PC-3 (cell line): ENCODE measurements around the gene SLC27A5. TPM values are rescaled to one million over a fixed set of nuclear protein-coding genes. Genes with fewer than 3 reads are reported as not detected.

Experiments
- ATAC-seq: fragments of 200-7000 bp; cut with Tn5 transposase; 2 replicates; pipeline ENCODE4 v1.9.1; 2020; ENCODE audit warnings: mild to moderate bottlenecking, moderate library complexity
- BruUV-seq: library from RNA; stranded (reverse); fragments of 400-500 nt; replicated peaks from 2 replicates; lab custom pipeline; 2021; lab: Mats Ljungman, UMichigan
- CTCF ChIA-PET: fragments of 300-600 bp; sonication (Branson Sonifier 250); formaldehyde crosslinking; loops from one replicate; lab custom pipeline; 2022; ENCODE audit warnings: antibody characterized with exemption; lab: Charles Lee
- POLR2A ChIA-PET: fragments of 300-600 bp; sonication (Branson Sonifier 250); formaldehyde crosslinking; loops from one replicate; lab custom pipeline; 2022; ENCODE audit warnings: antibody characterized with exemption; ENCODE audit not compliant: unreplicated experiment; lab: Charles Lee
- DNase-seq: peaks from one replicate; pipeline ENCODE4 v3.0.0-alpha.2; 2015
- H2AFZ ChIP-seq: fragments of 300-600 bp; sonication (generic); 2 replicates; pipeline ENCODE4 v1.6.0; 2016; ENCODE audit warnings: antibody characterized with exemption, low read length
- H3F3A ChIP-seq: fragments of 300-600 bp; sonication (generic); one replicate; pipeline ENCODE4 v1.6.0; 2017; ENCODE audit warnings: antibody characterized with exemption, low read length, control low read depth, mild to moderate bottlenecking; ENCODE audit not compliant: unreplicated experiment
- H3K27ac ChIP-seq: fragments of 300-600 bp; sonication (generic); 2 replicates; pipeline ENCODE4 v1.5.1; 2016; ENCODE audit warnings: mild to moderate bottlenecking, low read length
- H3K27me3 ChIP-seq: fragments of 300-600 bp; sonication (generic); 2 replicates; pipeline ENCODE4 v1.6.1; 2016; ENCODE audit warnings: low read length, mixed read lengths
- H3K36me3 ChIP-seq: fragments of 300-600 bp; sonication (generic); 2 replicates; pipeline ENCODE4 v1.6.1; 2016; ENCODE audit warnings: low read depth, mixed run types, low read length, mixed read lengths
- H3K4me1 ChIP-seq: fragments of 300-600 bp; sonication (generic); 2 replicates; pipeline ENCODE4 v1.5.1; 2016; ENCODE audit warnings: low read length; ENCODE audit not compliant: insufficient read depth
- H3K4me2 ChIP-seq: fragments of 300-600 bp; sonication (generic); 2 replicates; pipeline ENCODE4 v1.6.0; 2016; ENCODE audit warnings: low read length
- H3K4me3 ChIP-seq: fragments of 300-600 bp; sonication (generic); 2 replicates; pipeline ENCODE4 v1.5.1; 2016; ENCODE audit warnings: mild to moderate bottlenecking, low read length, mixed read lengths
- H3K79me2 ChIP-seq: fragments of 300-600 bp; sonication (generic); 2 replicates; pipeline ENCODE4 v1.6.1; 2017; ENCODE audit warnings: low read length, mixed read lengths
- H3K9ac ChIP-seq: fragments of 300-600 bp; sonication (generic); 2 replicates; pipeline ENCODE4 v1.6.0; 2016; ENCODE audit warnings: mild to moderate bottlenecking, low read length
- H3K9me2 ChIP-seq: fragments of 300-600 bp; sonication (generic); replicated peaks from 2 replicates; pipeline ENCODE4 v1.6.1; 2016; ENCODE audit warnings: mixed run types, low read length, mixed read lengths
- H3K9me3 ChIP-seq: fragments of 300-600 bp; sonication (generic); 2 replicates; pipeline ENCODE4 v1.6.1; 2016; ENCODE audit warnings: low read length, mixed read lengths
- H4K20me1 ChIP-seq: fragments of 300-600 bp; sonication (generic); 2 replicates; pipeline ENCODE4 v1.6.1; 2016; ENCODE audit warnings: low read length, mixed read lengths
- EZH2 ChIP-seq: fragments of 300-600 bp; sonication (generic); IDR thresholded peaks from one replicate; pipeline ENCODE4 v1.6.1; 2017; ENCODE audit warnings: antibody characterized with exemption, mild to moderate bottlenecking, low read length; ENCODE audit not compliant: unreplicated experiment
- EZH2phosphoT487 ChIP-seq: fragments of 300-600 bp; sonication (generic); IDR thresholded peaks from 2 replicates; pipeline ENCODE4 v1.6.1; 2018; ENCODE audit warnings: mild to moderate bottlenecking, antibody characterized with exemption, low read length, borderline replicate concordance
- intact Hi-C: fragments of 100-400 bp; cut with micrococcal nuclease; formaldehyde crosslinking; loops from 2 replicates; pipeline ENCODE4 v1.9.0; 2023
- total RNA-seq: library from RNA; depleted of rRNA; stranded (reverse); fragments of >200 nt; gene quantifications from 2 replicates; pipeline ENCODE4 v1.2.3, GENCODE V29; 2014
- TF ChIP-seq, protein P1 (sequence below): fragments of 300-600 bp; sonication (generic); conservative IDR thresholded peaks from 2 replicates; pipeline ENCODE4 v1.5.1; 2017; ENCODE audit warnings: antibody characterized with exemption, low read depth, mild to moderate bottlenecking, low read length

SLC27A5 gene
- total RNA-seq, 1 experiment from 2014 or later = 56.2 TPM

DNA sequence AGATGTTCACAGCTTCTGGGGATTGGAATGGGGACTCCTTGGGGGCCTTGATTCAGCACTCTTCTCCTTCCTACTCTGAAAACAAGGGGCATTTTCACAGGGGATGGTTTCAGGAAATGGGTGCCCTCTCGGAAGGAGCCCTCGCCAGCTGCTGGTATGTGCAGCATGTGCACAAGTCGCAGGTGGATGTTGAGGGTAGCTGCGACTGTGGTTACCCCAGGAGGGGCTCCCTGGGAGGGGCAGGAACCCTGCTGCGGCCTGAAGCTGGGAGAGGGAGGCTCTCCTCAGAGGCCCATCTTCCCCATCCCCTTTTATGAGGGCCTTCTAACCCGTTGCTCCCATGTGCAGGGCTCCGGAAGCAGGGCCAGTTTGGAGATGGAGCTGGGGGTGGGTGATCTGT lies 29.4 kb downstream of the SLC27A5 start:
- H3K27me3 ChIP-seq = no peaks in the 10 kb centered on the region
- no peaks in the 10 kb centered on the region for H4K20me1 ChIP-seq
- no TSS peak for BruUV-seq
- H3K27ac ChIP-seq = no peak overlapping the region
- no peak for ATAC-seq
- TF ChIP-seq EZH2 = no peak
- TF ChIP-seq, protein P1, sequence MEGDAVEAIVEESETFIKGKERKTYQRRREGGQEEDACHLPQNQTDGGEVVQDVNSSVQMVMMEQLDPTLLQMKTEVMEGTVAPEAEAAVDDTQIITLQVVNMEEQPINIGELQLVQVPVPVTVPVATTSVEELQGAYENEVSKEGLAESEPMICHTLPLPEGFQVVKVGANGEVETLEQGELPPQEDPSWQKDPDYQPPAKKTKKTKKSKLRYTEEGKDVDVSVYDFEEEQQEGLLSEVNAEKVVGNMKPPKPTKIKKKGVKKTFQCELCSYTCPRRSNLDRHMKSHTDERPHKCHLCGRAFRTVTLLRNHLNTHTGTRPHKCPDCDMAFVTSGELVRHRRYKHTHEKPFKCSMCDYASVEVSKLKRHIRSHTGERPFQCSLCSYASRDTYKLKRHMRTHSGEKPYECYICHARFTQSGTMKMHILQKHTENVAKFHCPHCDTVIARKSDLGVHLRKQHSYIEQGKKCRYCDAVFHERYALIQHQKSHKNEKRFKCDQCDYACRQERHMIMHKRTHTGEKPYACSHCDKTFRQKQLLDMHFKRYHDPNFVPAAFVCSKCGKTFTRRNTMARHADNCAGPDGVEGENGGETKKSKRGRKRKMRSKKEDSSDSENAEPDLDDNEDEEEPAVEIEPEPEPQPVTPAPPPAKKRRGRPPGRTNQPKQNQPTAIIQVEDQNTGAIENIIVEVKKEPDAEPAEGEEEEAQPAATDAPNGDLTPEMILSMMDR = no peak
- no peak for TF ChIP-seq EZH2phosphoT487
- H3K4me3 ChIP-seq = no peak overlapping the region
- no peaks in the 10 kb centered on the region for H3K9me2 ChIP-seq
- H3K4me1 ChIP-seq = no peaks in the 10 kb centered on the region
- no peak overlapping the region for H2AFZ ChIP-seq
- POLR2A ChIA-PET = no interaction called here
- H3K4me2 ChIP-seq = no peak overlapping the region
- no peak overlapping the region for H3K9ac ChIP-seq
- CTCF ChIA-PET = no interaction called here
- no peaks in the 10 kb centered on the region for H3K79me2 ChIP-seq
- H3F3A ChIP-seq = no peaks in the 10 kb centered on the region
- H3K9me3 ChIP-seq = no peaks in the 10 kb centered on the region
- intact Hi-C loops = no loop called here
- DNase-seq = no peak
- H3K36me3 ChIP-seq = peaks cover 4% of the 10 kb centered on the region; the same call in 1 of the 2 replicates

DNA sequence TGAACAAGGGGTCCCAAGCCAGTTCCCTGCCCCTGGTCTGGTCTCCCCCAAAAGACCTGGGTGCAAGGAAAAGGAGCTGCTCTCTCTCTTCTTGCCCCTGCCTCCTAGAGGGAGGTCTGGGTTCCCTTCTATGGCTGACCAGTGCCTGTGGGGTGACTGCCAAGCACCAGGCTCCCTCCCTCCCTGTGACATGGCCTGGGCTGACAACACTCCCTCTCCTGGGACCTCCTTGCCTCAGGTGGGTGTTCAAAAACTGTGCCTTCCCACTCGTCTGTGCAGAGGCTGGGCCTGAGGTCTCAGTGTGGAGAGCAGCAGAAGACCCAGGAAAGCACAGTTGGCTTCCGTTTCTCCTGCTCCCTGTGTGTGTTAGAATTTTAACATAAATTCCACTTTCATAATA lies 31.0 kb downstream of the SLC27A5 start:
- no peak overlapping the region for H3K9ac ChIP-seq

DNA sequence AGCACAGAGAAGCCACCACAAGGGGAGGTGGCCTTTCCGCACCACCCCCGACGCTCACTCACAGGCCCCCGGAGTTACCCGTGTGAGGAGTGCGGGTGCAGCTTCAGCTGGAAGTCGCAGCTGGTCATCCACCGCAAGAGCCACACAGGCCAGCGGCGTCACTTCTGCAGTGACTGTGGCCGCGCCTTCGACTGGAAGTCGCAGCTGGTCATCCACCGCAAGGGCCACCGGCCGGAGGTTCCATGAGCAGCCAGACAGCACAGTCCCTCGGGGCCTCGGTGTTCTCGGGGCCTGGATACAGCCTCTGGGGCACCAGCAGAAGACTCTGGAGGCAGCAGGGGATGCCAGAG lies 31.3 kb downstream of the SLC27A5 start:
- no TSS peak for BruUV-seq
- CTCF ChIA-PET = no interaction called here
- no peak overlapping the region for H3K4me3 ChIP-seq
- H2AFZ ChIP-seq = no peak overlapping the region
- no peaks in the 10 kb centered on the region for H4K20me1 ChIP-seq
- H3K27me3 ChIP-seq = no peaks in the 10 kb centered on the region
- peaks cover 9% of the 10 kb centered on the region for H3K4me1 ChIP-seq
- H3K9me3 ChIP-seq = no peaks in the 10 kb centered on the region
- no peak overlapping the region for H3K27ac ChIP-seq
- H3K9me2 ChIP-seq = no peaks in the 10 kb centered on the region
- intact Hi-C loops = no loop called here
- peaks cover 4% of the 10 kb centered on the region; the same call in 1 of the 2 replicates for H3K36me3 ChIP-seq
- no peak overlapping the region for H3K4me2 ChIP-seq
- H3F3A ChIP-seq = no peaks in the 10 kb centered on the region
- TF ChIP-seq, protein P1 = no peak
- no peak for TF ChIP-seq EZH2
- TF ChIP-seq EZH2phosphoT487 = no peak
- H3K9ac ChIP-seq = no peak overlapping the region
- ATAC-seq (no peak), DNase-seq (no peak)
- no peaks in the 10 kb centered on the region for H3K79me2 ChIP-seq
- POLR2A ChIA-PET = no interaction called here

More for the DNA sequence above, 31.0 kb downstream of the SLC27A5 start:
- no peak overlapping the region for H3K4me2 ChIP-seq
- TF ChIP-seq, protein P1 = no peak
- TF ChIP-seq EZH2 (no peak), EZH2phosphoT487 (no peak)
- H3K27me3 ChIP-seq = no peaks in the 10 kb centered on the region
- POLR2A ChIA-PET = no interaction called here
- H3K36me3 ChIP-seq = peaks cover 4% of the 10 kb centered on the region; the same call in 1 of the 2 replicates
- H3F3A ChIP-seq = no peaks in the 10 kb centered on the region
- H3K4me1 ChIP-seq = peaks cover 8% of the 10 kb centered on the region
- no peaks in the 10 kb centered on the region for H3K9me3 ChIP-seq
- H3K79me2 ChIP-seq = no peaks in the 10 kb centered on the region
- BruUV-seq = no TSS peak
- no peaks in the 10 kb centered on the region for H4K20me1 ChIP-seq
- DNase-seq = no peak
- intact Hi-C loops = no loop called here
- no peak for ATAC-seq
- H3K27ac ChIP-seq = no peak overlapping the region
- H3K9me2 ChIP-seq = no peaks in the 10 kb centered on the region
- no peak overlapping the region for H3K4me3 ChIP-seq
- H2AFZ ChIP-seq = no peak overlapping the region
- CTCF ChIA-PET = no interaction called here
